Uterus (tissue), 4 donors: ENCODE data around the gene BIRC3. TPM values are rescaled to one million over a fixed set of nuclear protein-coding genes. Genes with fewer than 3 reads are reported as not detected.

Experiments used
- DNase-seq, 2 donors: peaks; one replicate each; pipeline ENCODE4 v3.0.0-alpha.2; 2019 to 2020
- H3K27ac ChIP-seq, 2 donors: fragments of 200-600 bp; sonication (generic); 1 replicate in 1 of 2; 2 replicates in 1 of 2; pipeline ENCODE4 v1.5.1; 2016 to 2018
- H3K27me3 ChIP-seq, 2 donors: fragments of 200-600 bp; sonication (generic); one replicate each; pipeline ENCODE4 v1.5.1; 2018 to 2019; ENCODE audit warnings: control low read depth in 1 of 2
- H3K36me3 ChIP-seq, 2 donors: fragments of 200-600 bp; sonication (generic); one replicate each; pipeline ENCODE4 v1.5.1; 2019; ENCODE audit warnings: control low read depth in 1 of 2
- H3K4me1 ChIP-seq, 2 donors: fragments of 200-600 bp; sonication (generic); one replicate each; pipeline ENCODE4 v1.5.1; 2018 to 2019; ENCODE audit warnings: control low read depth in 1 of 2
- H3K4me3 ChIP-seq, 2 donors: fragments of 200-600 bp; sonication (generic); 1 replicate in 1 of 2; 2 replicates in 1 of 2; pipeline ENCODE4 v1.5.1; 2018 to 2019; ENCODE audit warnings: mild to moderate bottlenecking in 1 of 2
- H3K9me3 ChIP-seq, 2 donors: fragments of 200-600 bp; sonication (generic); one replicate each; pipeline ENCODE4 v1.5.1; 2019; ENCODE audit warnings: control low read depth in 1 of 2
- CTCF ChIP-seq, 4 experiments: fragments of 200-600 bp in 2 of 4; fragments of 450-650 bp in 2 of 4; sonication (generic) in 2 of 4; IDR thresholded peaks; one replicate each; pipeline ENCODE4 v1.5.1; 2016 to 2019; ENCODE audit warnings: antibody characterized with exemption in 4 of 4, mild to moderate bottlenecking in 2 of 4, moderate library complexity in 1 of 4
- POLR2A ChIP-seq, 2 donors: fragments of 450-650 bp; IDR thresholded peaks; one replicate each; pipeline ENCODE4 v1.6.1; 2016; ENCODE audit warnings: antibody characterized with exemption in 2 of 2, mild to moderate bottlenecking in 1 of 2, moderate library complexity in 1 of 2
- intact Hi-C: fragments of 100-400 bp; cut with DNase I; formaldehyde crosslinking; loops from one replicate; pipeline ENCODE4 v1.15.1; 2023; ENCODE audit warnings: low total_unique reads
- total RNA-seq, 4 donors: library from RNA; depleted of rRNA in 3 of 4; stranded (reverse); fragments of >200 nt in 3 of 4; gene quantifications; one replicate each; pipeline versions ENCODE4 v1.1.0 to v1.2.4, GENCODE V29; 2014 to 2023
- donor health status: DM: yes; HTN: yes; CAD: no.

Gene BIRC3
- total RNA-seq, 4 donors from 2014 or later: 1.5 to 102 (median 8.7) TPM

- no peak for DNase-seq
- H3K27ac ChIP-seq: no peak overlapping the region
- H3K4me1 ChIP-seq: peaks cover 0 to 3% of the 10 kb centered on the region in 2 donors
- peaks cover 0 to 4% of the 10 kb centered on the region in 2 donors for H3K9me3 ChIP-seq
- intact Hi-C loops: no loop called here
- no peaks in the 10 kb centered on the region for H3K36me3 ChIP-seq
- TF ChIP-seq CTCF (IDR thresholded peaks at IDR 0.05) (no peak), POLR2A (IDR thresholded peaks at IDR 0.05) (no peak)
- no peak overlapping the region for H3K4me3 ChIP-seq
- no peaks in the 10 kb centered on the region for H3K27me3 ChIP-seq
These were observed 12.6 kb upstream of the BIRC3 start for GRCh38 chr11:102304686-102305085.

GRCh38 chr11:102305352-102306047 is 11.8 kb upstream of the BIRC3 start:
- DNase-seq: no peak
- TF ChIP-seq POLR2A (IDR thresholded peaks at IDR 0.05): no peak
- no peak for TF ChIP-seq CTCF (IDR thresholded peaks at IDR 0.05)
- no peak overlapping the region for H3K27ac ChIP-seq

GRCh38 chr11:102306048-102306597 is 11.2 kb upstream of the BIRC3 start:
- no peak for DNase-seq
- no peak for TF ChIP-seq CTCF (IDR thresholded peaks at IDR 0.05)
- no peak for TF ChIP-seq POLR2A (IDR thresholded peaks at IDR 0.05)

More at GRCh38 chr11:102305352-102306047, 11.8 kb upstream of the BIRC3 start:
- no peaks in the 10 kb centered on the region for H3K36me3 ChIP-seq
- H3K9me3 ChIP-seq: peaks cover 0 to 4% of the 10 kb centered on the region in 2 donors
- peaks cover 0 to 3% of the 10 kb centered on the region in 2 donors for H3K4me1 ChIP-seq
- intact Hi-C loops: no loop called here
- no peaks in the 10 kb centered on the region for H3K27me3 ChIP-seq
- no peak overlapping the region for H3K4me3 ChIP-seq

GRCh38 chr11:102306817-102307726 is 10.2 kb upstream of the BIRC3 start:
- Histone ChIP-seq H3K27ac (no peak overlapping the region), H3K27me3 (no peaks in the 10 kb centered on the region), H3K9me3 (peaks cover 0 to 4% of the 10 kb centered on the region in 2 donors), H3K4me1 (peaks cover 0 to 3% of the 10 kb centered on the region in 2 donors), H3K36me3 (no peaks in the 10 kb centered on the region), H3K4me3 (no peak overlapping the region)
- TF ChIP-seq CTCF (IDR thresholded peaks at IDR 0.05) (no peak), POLR2A (IDR thresholded peaks at IDR 0.05) (no peak)
- intact Hi-C loops: no loop called here
- DNase-seq: no peak

More at GRCh38 chr11:102306048-102306597, 11.2 kb upstream of the BIRC3 start:
- no peak overlapping the region for H3K27ac ChIP-seq
- H3K4me1 ChIP-seq: peaks cover 0 to 3% of the 10 kb centered on the region in 2 donors
- peaks cover 0 to 4% of the 10 kb centered on the region in 2 donors for H3K9me3 ChIP-seq
- intact Hi-C loops: no loop called here
- H3K4me3 ChIP-seq: no peak overlapping the region
- no peaks in the 10 kb centered on the region for H3K27me3 ChIP-seq
- H3K36me3 ChIP-seq: no peaks in the 10 kb centered on the region
